ENCODE data around the gene MGLL.
A peak's percentile ranks its signal among the peaks of the same experiment; 100 is the strongest.
"Not testable (repeated sequence)": the region's sequence is repeated elsewhere in the genome, so short reads cannot be mapped to it uniquely, and the experiment has no call there.

MGLL gene

DNA sequence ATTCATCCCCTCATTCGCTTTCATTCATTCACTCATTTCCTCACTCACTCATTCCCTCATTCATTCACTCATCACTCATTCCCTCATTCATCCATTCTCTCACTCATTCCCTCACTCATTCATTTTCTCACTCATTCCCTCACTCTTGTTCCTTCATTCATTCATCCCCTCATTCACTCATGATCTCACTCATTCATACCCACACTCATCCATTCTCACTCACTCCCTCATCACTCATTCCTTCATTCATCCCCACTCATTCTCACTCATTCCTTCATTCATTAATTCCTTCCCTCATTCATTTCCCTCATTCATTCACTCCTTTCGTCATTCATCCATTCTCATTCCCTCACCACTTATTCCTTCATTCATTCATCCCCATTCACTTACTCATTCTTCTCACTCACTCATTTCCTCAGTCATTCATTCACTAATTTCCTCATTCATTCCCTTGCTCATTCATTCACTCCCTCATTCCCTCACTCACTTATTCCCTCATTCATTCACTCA lies 135.0 kb downstream of the MGLL start:
- no peak for DNase-seq (ENCODE audit: low read depth)

DNA sequence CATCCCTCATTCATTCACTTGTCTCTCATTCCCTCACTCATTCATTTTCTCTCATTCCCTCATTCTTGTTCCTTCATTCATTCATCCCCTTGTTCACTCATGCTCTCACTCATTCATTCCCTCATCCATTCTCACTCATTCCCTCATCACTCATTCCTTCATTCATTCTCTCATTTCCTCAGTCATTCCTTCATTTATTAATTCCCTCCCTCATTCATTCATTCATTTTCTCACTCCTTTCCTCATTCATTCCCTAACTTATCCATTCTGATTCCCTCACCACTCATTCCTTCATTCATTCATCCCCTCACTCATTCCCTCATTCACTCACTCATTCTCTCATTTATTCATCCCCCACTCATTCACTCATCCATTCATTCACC lies 135.8 kb downstream of the MGLL start:
- DNase-seq (ENCODE audit: low read depth): no peak

GRCh38 chr3:127685708-127686511 lies 136.4 kb downstream of the MGLL start:
- no peak for DNase-seq (ENCODE audit: low read depth)

DNA sequence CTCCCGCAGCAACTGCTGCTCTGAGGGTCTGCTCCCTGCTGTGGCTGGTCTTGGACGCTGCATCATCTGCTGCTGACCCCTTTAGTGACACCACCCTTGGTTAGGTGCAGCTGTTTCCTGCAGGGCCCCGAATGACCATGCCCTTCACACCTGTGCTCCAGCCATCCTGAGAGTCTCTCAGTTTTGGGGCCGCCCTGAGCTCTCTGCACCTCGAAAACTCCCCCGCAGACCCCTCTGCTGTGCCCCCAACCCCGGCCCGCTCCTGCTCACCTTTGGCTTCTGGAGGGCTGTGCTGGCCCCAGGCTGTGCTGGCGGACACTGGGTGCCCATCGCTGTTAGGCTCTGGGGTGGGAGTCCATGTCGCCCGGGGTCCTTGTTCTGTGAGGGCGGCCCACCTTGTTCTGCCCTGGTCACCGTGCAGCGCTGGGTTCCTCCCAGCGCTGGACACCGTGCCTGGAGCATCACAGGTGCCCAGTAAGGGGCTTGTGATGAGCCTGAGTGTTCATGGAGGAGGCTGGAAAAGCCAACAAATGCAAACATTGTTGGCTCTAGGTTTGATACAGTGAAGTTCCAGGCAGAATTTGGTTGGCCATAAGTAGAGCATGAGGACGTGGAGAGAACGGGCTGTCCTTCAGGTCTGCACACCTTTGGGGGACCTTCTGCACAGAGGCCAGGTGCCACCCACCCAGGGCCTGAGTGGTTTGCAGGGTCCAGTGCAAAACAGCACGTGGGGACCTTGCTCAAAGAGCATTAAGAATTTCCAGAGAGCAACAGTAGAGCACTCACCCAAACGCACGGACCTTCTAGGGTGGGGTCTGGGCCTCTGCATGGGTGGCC lies 137.2 kb downstream of the MGLL start:
- DNase-seq (ENCODE audit: low read depth): no peak

GRCh38 chr3:127682561-127682960 lies 139.8 kb downstream of the MGLL start:
- DNase-seq (ENCODE audit: low read depth): no peak

- not testable (repeated sequence) for DNase-seq (ENCODE audit: low read depth)
Observed at GRCh38 chr3:127682175-127682554, 140.2 kb downstream of the MGLL start.

- DNase-seq (ENCODE audit: low read depth): no peak
Observed at GRCh38 chr3:127680798-127681221, 141.5 kb downstream of the MGLL start.

- DNase-seq (ENCODE audit: low read depth): no peak
Observed at GRCh38 chr3:127680146-127680661, 142.1 kb downstream of the MGLL start.

DNA sequence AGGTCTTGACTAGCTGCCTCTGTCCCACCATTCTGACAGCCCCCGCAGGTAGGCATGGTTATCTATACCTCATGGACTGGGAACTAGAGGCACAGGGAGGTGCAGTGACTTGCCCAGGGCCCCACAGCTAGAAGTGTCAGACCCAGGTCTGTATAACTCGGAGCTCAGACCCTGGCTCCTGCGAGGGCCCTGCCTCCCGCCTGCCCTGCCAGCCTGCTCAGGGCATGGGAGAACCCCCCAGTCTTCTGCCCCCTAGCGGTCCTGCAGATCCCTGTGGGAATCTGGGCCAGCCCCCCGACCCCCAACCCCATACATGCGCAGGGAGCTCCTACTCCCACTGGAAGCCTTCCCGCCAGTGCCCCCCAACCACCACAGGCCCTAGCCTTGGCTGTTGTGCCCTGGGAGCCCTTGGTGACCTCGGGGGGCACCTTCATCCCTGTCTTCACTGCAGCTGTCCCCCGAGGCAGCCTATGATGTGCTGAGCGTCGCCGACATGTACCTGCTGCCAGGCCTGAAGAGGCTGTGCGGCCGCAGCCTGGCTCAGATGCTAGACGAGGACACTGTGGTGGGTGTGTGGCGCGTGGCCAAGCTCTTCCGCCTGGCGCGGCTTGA lies 142.7 kb downstream of the MGLL start:
- no peak for DNase-seq (ENCODE audit: low read depth)

- no peak for DNase-seq (ENCODE audit: low read depth)
Observed at GRCh38 chr3:127678611-127679533, 143.4 kb downstream of the MGLL start.

GRCh38 chr3:127678315-127678599 lies 144.1 kb downstream of the MGLL start:
- DNase-seq (ENCODE audit: low read depth): no peak

DNA sequence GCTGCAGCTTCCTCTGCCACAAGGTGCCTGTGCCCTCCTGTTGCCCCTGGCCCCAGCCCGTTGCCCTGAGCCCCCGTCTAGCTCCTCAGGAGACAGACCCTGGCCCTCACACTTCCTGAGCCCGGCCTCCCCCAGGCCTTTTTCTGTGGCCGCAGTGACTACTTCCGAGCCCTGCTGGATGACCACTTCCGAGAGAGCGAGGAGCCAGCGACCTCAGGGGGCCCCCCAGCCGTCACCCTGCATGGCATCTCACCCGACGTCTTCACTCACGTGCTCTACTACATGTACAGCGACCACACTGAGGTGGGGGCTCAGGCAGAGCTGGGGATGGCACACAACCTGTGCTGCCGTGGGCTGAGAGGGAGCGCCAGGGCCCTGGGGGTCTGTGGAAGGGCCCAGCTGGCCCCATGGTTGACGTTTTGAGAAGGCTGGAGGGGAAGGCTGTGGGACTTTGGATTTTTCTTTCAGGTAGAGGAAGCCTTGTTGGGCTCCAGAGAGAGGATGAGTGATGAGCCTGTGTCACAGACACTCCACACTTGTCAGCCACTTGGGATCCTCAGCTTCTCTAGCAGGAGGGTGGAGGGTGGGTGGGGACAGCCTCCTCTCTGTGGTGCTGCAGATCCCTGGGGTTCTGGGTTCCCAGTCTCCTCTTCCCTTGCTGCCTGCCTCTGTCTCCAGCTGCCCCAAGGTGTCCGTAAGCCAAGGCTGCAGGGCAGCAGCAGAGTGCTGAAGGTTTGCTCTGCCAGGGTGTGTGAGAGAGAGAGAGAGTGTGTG lies 144.6 kb downstream of the MGLL start:
- no peak for DNase-seq (ENCODE audit: low read depth)

DNA sequence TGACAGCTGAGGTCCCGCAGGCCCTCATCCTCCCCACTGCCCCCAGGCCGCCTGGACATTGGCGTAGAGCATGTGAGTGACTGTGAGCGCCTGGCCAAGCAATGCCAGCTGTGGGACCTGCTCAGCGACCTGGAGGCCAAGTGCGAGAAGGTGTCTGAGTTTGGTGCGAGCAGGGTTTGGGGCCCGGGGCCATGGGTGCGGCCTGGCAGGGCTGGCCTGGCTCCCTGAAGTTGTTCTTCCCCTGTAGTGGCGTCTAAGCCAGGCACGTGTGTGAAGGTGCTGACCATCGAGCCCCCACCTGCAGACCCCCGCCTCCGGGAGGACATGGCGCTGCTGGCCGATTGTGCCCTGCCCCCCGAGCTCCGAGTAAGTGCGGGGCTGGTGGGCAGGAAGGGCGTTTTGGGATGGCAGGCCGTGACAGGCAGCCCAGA lies 145.4 kb downstream of the MGLL start:
- DNase-seq (ENCODE audit: low read depth): no peak

DNA sequence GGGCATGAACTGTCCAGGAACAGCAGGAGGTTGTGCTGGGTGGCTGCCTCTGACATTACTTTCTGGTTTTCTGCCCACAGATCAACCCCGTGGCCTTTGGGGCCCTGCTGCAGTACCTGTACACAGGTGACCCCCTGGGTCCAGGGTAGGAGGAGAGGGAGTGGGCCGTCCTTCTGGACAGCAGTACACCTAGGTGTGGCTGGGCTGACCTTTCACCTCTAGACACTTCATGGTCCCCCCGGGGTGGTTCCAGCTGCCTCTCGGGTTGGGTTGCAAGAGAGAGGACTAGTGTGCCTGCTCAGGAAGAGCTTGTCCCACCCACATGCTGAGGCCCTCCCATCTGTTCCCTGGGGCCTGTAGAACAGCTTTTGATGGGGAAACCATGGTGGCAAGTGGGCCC lies 145.9 kb downstream of the MGLL start:
- no peak for DNase-seq (ENCODE audit: low read depth)

DNA sequence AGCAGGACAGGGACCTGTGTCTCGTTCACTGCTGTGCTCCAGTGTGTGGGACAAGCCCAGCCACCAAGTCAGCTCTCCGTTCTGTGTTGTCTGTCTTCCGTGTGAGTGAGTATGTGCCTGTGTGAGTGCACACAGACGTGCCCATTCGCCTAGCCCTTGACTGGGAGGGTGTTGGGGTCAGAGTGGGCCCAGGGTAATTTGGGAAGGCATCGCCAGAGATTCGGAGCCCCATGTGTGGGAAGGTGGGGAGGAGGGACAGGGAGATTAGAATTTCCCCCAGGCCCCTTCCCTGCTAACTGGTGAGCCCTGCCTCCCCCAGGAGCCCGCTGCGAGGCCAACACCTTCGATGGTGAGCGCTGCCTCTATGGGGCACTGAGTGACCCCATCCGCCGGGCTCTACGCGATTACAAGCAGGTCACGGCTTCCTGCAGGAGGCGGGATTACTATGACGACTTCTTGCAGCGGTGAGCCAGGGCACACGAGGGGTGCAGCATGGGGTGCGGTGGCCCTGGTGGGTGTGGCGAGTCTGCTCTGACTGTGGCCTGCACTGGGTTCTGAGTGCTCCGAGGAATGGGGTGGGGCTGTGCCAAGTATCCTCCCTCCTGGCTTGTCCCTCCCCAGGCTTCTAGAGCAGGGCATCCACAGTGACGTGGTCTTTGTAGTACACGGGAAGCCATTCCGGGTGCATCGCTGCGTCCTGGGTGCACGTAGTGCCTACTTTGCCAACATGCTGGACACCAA lies 146.5 kb downstream of the MGLL start:
- no peak for DNase-seq (ENCODE audit: low read depth)

DNA sequence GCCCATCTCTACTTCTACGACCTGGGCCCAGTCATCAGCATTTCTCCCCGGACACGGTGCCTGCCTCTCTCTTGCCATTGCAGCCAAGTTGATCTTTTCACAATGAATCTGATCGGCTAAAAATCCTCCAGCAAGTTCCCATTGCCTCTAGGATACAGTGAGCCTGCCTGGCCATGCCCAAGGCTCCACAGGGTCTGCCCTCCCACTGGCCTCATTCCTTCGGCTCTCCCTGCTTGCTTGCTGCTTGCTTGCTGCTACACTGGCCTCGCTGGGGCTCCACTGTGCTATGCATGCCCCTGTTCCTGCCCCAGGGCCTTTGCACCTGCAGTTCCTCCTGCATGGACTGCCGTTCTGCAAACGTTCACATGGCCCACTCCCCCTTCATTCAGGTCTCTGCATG lies 147.5 kb downstream of the MGLL start:
- no peak for DNase-seq (ENCODE audit: low read depth)

- DNase-seq (ENCODE audit: low read depth): no peak
Observed at GRCh38 chr3:127674101-127674721, 148.1 kb downstream of the MGLL start.

GRCh38 chr3:127673191-127674100 lies 148.9 kb downstream of the MGLL start:
- peak; percentile 36 for DNase-seq (ENCODE audit: low read depth)

All from stimulated activated CD8-positive, alpha-beta memory T cell treated with anti-CD3 and anti-CD28 coated beads, Interleukin-12 subunit alpha, Interleukin-12 subunit beta, amount 100 ng/mL, for 4 hours (primary cell).